Activated CD4-positive, alpha-beta T cell treated with anti-CD3 and anti-CD28 coated beads, Interleukin-2, Interleukin-4, amounts not matched to agents 100 ng/mL and 50 ng/mL, durations not matched to agents 16 hours and 8 hours (primary cell): ENCODE results near the gene TADA3.

Experiments
- DNase-seq: peaks from one replicate; pipeline ENCODE4 v3.0.0-alpha.2; 2020; ENCODE audit warnings: low spot score

Gene TADA3

DNA sequence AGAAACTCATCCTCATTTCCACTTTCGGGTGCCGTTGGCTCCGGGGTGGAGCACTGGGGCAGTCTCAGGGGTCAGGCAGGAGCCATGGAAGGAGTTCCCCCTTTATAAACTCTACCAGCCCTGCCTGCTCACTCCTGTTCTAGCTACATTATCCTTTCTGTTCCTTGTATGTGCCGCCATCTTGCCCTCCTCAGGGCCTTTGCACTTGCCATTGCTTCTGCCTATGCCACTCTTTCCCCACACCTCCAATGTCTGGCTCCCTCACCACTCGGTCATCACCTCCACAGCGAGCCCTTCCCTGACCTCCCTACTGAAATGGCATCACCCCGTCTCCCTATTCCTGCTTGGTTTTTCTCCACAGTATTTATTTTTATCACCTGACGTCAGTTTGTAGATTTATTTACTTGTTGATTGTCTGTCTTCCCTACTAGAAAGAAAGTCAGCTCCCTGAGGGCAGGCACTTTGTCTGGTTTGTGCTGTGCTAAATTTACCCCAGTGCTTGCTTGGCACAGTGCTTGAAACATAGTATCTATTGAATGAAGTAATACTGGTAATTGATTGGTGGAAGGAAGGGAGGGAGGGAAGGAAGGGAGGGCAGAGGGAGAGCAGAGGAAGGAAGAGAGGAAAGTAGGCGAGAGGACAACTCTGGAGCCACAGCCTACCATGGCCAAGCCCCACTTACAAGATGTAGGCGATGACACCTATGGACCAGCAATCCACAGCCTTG is 31.3 kb downstream of the TADA3 start:
- no peak for DNase-seq

GRCh38 chr3:9757427-9757826 is 34.8 kb downstream of the TADA3 start:
- no peak for DNase-seq

DNA sequence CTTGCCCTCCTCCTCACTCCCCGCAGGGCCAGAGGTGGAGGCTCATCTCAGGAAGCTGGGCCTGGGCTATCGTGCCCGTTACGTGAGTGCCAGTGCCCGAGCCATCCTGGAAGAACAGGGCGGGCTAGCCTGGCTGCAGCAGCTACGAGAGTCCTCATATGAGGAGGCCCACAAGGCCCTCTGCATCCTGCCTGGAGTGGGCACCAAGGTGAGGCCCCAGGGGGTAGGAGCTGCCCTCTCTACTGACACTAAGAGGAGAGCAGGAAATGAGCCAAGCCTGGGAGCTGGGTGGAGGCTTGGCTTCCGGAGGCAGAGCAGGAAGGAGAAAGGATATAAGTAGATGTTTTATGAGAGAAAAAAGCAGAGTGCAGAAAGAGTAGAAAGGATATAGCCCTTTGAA is 37.6 kb downstream of the TADA3 start:
- DNase-seq, result no peak

DNA sequence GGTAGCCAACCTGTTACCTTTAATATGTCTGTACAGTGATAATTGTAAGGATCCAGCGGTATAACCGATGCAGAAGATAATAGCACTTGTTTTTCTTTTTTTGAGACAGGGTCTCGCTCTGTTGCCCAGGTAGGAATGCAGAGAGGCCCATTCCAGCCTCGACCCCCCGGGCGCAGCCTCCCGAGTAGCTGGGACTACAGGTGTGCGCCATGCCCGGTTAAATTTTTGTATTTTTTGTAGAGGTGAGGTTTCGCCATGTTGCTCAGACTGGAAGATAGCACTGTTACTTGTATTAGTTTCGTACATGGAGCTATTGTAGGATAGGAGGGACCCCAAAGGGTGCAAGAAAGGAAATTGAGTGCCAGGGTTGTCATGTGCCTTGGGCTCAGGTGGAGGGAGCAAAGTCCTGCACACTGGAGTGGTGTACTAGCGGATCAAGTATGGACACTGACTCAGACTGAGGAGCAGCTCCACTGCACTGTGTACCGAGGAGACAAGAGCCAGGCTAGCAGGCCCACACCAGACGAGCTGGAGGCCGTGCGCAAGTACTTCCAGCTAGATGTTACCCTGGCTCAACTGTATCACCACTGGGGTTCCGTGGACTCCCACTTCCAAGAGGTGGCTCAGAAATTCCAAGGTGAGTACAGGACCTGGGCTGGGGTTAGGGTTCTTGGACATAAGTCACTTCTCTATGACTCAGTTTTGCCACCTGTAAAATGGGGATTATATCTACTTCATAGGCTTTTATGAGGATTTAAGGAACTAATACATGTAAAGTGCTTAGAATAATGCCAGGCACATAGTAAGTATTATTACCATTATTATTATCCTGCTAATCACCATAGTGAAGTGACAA is 41.5 kb downstream of the TADA3 start:
- DNase-seq, result no peak

GRCh38 chr3:9749645-9750555 is 42.4 kb downstream of the TADA3 start, which contains the start of gene OGG1:
OGG1 (plus strand) TSS chr3:9749952; CDS start chr3:9750287, 335 bp downstream.
- peak; percentile 99 for DNase-seq

- DNase-seq, result no peak
Observed at GRCh38 chr3:9749296-9749644, 43.0 kb downstream of the TADA3 start.

GRCh38 chr3:9748031-9748430 is 44.2 kb downstream of the TADA3 start:
- DNase-seq, result no peak

GRCh38 chr3:9747267-9747666 is 45.0 kb downstream of the TADA3 start:
- DNase-seq, result no peak

DNA sequence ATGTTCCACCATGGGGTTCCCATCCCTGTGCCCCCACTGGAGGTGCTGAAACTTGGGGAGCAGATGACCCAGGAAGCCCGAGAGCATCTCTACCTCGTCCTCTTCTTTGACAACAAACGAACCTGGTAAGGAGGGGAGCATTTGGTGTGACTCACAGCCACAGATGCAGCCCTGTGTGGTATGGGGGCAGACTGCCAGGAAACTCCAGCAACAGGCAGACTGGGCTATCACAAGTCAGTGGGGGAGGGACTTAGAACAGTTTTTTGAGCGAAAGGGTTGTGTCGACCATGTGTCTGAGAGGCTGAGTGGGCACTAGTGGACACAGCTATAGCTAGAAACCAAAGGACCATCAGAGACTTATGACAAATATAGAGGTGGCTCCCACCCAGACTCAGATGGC is 45.9 kb downstream of the TADA3 start:
- no peak for DNase-seq

- no peak for DNase-seq
Observed at GRCh38 chr3:9745521-9745920, 46.8 kb downstream of the TADA3 start.

DNA sequence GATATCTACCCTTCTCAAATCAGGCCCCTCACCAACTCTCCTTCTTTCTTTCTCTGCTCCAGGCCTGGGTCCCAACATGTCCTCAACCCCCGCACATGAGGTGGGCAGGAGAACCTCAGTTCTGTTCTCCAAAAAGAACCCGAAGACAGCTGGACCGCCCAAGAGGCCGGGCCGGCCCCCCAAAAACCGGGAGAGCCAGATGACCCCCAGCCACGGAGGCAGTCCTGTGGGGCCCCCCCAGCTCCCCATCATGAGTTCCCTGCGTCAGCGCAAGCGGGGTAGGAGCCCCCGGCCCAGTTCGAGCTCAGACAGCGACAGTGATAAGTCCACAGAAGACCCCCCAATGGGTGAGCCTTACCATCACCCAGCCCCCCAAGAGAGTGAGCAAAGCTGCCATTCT is 48.1 kb downstream of the TADA3 start:
- no peak for DNase-seq

- DNase-seq, result no peak
Observed at GRCh38 chr3:9743548-9743947, 48.7 kb downstream of the TADA3 start.

DNA sequence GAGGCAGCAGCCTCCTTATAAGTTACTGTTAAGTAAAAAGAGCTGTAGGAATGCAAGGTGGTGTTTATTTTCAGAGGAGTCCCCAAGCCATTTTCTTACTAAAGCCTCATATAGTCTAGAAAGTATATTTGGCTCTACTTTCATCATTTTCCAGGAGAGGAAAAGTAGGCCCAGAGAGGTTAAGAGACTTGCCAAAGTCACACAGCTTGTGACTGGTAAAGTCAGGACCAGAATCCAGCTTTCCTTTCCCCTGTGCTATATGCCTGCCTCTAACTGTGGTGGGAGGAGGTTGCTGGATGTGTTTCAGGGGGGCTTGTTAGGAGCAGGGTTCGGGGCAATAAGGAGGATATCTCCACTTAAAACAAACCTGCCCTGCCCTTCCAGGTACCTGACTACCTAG is 49.7 kb downstream of the TADA3 start:
- no peak for DNase-seq

DNA sequence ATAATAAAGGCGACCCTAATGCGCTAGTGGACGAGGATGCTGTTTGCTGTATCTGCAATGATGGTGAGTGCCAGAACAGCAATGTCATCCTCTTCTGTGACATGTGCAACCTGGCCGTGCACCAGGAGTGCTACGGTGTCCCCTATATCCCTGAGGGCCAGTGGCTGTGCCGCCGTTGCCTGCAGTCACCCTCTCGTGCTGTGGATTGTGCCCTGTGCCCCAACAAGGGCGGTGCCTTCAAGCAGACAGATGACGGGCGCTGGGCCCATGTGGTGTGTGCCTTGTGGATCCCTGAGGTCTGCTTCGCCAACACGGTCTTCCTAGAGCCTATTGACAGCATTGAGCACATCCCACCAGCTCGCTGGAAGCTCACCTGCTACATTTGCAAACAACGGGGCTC is 53.1 kb downstream of the TADA3 start:
- DNase-seq, result no peak

DNA sequence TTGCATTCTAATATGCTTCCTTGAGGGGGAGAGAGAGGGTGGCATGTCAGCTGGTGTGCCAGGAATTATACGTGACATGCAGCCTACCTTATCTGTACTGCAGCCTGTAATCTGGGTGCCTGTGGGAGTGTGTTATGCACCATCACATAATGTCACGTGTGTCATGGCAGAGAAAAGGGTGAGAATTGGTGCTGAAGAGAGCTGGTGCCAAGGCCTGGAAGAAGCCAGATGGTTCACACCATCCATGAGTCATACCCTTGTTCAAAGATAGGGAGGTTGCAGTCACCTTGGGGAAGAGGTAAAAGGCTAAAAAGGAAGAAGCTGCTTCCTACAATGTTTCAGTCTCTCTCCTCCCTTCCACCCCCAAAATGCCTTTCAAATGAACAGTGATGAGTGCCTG is 55.4 kb downstream of the TADA3 start:
- DNase-seq, result no peak

GRCh38 chr3:9732740-9733115 is 59.5 kb downstream of the TADA3 start:
- no peak for DNase-seq

- DNase-seq, result no peak
Observed at GRCh38 chr3:9732080-9732739, 60.1 kb downstream of the TADA3 start.

GRCh38 chr3:9731206-9732079 is 60.8 kb downstream of the TADA3 start, which contains the start of gene BRPF1:
BRPF1 (plus strand) TSS chr3:9731735; CDS start chr3:9734141, 2,406 bp downstream.
- peak; percentile 100 for DNase-seq

GRCh38 chr3:9730657-9731205 is 61.5 kb downstream of the TADA3 start:
- DNase-seq, result no peak
